Mesenchymal stem cell (in vitro differentiated cells and primary cell): ENCODE results near the gene PDE4A.

Source experiments
- DNase-seq: peaks from one replicate; pipeline ENCODE4 v3.0.0-alpha.2; 2013
- H2AFZ ChIP-seq: one replicate; pipeline ENCODE4 v1.6.1; 2013; ENCODE audit warnings: low read depth, mild to moderate bottlenecking, control low read depth, inconsistent platforms, low read length, moderate library complexity
- H2AK5ac ChIP-seq: 2 replicates; pipeline ENCODE4 v1.6.1; 2013; ENCODE audit warnings: low read length, moderate library complexity, mild to moderate bottlenecking, inconsistent platforms; ENCODE audit not compliant: severe bottlenecking
- H2BK120ac ChIP-seq: one replicate; pipeline ENCODE4 v1.6.1; 2013; ENCODE audit warnings: low read depth, mild to moderate bottlenecking, inconsistent platforms, low read length, moderate library complexity
- H2BK12ac ChIP-seq, 2 experiments: one replicate each; pipeline ENCODE4 v1.6.1; 2013; ENCODE audit warnings: inconsistent platforms in 2 of 2, low read length in 2 of 2, mild to moderate bottlenecking in 2 of 2, moderate library complexity in 2 of 2, control low read depth in 1 of 2
- H2BK15ac ChIP-seq: one replicate; pipeline ENCODE4 v1.6.1; 2013; ENCODE audit warnings: mild to moderate bottlenecking, low read depth, inconsistent platforms; ENCODE audit not compliant: poor library complexity, severe bottlenecking
- H2BK5ac ChIP-seq: 2 replicates; pipeline ENCODE4 v1.6.1; 2013; ENCODE audit warnings: low read depth, mild to moderate bottlenecking, low read length, control low read depth, inconsistent platforms; ENCODE audit not compliant: poor library complexity, severe bottlenecking
- H3K14ac ChIP-seq, 2 experiments: one replicate each; pipeline ENCODE4 v1.6.1; 2013; ENCODE audit warnings: inconsistent platforms in 2 of 2, low read length in 2 of 2, control low read depth in 1 of 2, mild to moderate bottlenecking in 1 of 2, moderate library complexity in 1 of 2
- H3K18ac ChIP-seq, 2 experiments: one replicate each; pipeline ENCODE4 v1.6.1; 2013; ENCODE audit warnings: inconsistent platforms in 2 of 2, low read length in 2 of 2, control low read depth in 1 of 2, low read depth in 1 of 2, mild to moderate bottlenecking in 1 of 2
- H3K23ac ChIP-seq, 2 experiments: one replicate each; pipeline ENCODE4 v1.6.1; 2013; ENCODE audit warnings: inconsistent platforms in 2 of 2, low read length in 2 of 2, mild to moderate bottlenecking in 2 of 2, moderate library complexity in 2 of 2, control low read depth in 1 of 2
- H3K27ac ChIP-seq: 2 replicates; pipeline ENCODE4 v1.5.1; 2013; ENCODE audit warnings: mild to moderate bottlenecking, moderate library complexity, low read length, control low read depth, inconsistent platforms; ENCODE audit not compliant: poor library complexity, severe bottlenecking
- H3K27me3 ChIP-seq, 2 experiments: 2 replicates each; pipeline versions ENCODE4 v1.6.1 to v1.7.0; 2013; ENCODE audit warnings: low read length in 2 of 2, mild to moderate bottlenecking in 2 of 2, moderate library complexity in 2 of 2, control low read depth in 1 of 2, inconsistent platforms in 1 of 2; ENCODE audit not compliant: control insufficient read depth in 1 of 2, insufficient read depth in 1 of 2
- H3K36me3 ChIP-seq, 2 experiments: 2 replicates each; pipeline versions ENCODE4 v1.6.1 to v1.7.0; 2013; ENCODE audit warnings: low read length in 2 of 2, control low read depth in 1 of 2, inconsistent platforms in 1 of 2, low read depth in 1 of 2, mild to moderate bottlenecking in 1 of 2; ENCODE audit not compliant: insufficient read depth in 2 of 2, control insufficient read depth in 1 of 2
- H3K4ac ChIP-seq, 2 experiments: one replicate each; pipeline ENCODE4 v1.6.1; 2013; ENCODE audit warnings: inconsistent platforms in 2 of 2, low read length in 2 of 2, mild to moderate bottlenecking in 2 of 2, moderate library complexity in 2 of 2, control low read depth in 1 of 2, low read depth in 1 of 2
- H3K4me1 ChIP-seq: 2 replicates; pipeline ENCODE4 v1.6.1; 2013; ENCODE audit warnings: low read depth, low read length, control low read depth; ENCODE audit not compliant: control insufficient read depth, insufficient read depth
- H3K4me2 ChIP-seq: 2 replicates; pipeline ENCODE4 v1.6.1; 2013; ENCODE audit warnings: low read length, mild to moderate bottlenecking, inconsistent platforms; ENCODE audit not compliant: poor library complexity, severe bottlenecking
- H3K4me3 ChIP-seq, 2 experiments: 2 replicates each; pipeline versions ENCODE4 v1.5.1 to v1.7.0; 2013; ENCODE audit warnings: low read length in 2 of 2, mild to moderate bottlenecking in 2 of 2, control low read depth in 1 of 2, low read depth in 1 of 2; ENCODE audit not compliant: insufficient read depth in 1 of 2
- H3K79me1 ChIP-seq: replicated peaks from 2 replicates; pipeline ENCODE4 v1.6.1; 2013; ENCODE audit warnings: mild to moderate bottlenecking, control low read depth, low read length, inconsistent platforms; ENCODE audit not compliant: poor library complexity, severe bottlenecking
- H3K9ac ChIP-seq: 2 replicates; pipeline ENCODE4 v1.7.0; 2013; ENCODE audit warnings: mild to moderate bottlenecking, low read length, moderate library complexity
- H3K9me3 ChIP-seq: 2 replicates; pipeline ENCODE4 v1.7.0; 2013; ENCODE audit warnings: mild to moderate bottlenecking, low read length; ENCODE audit not compliant: control insufficient read depth
- H4K8ac ChIP-seq: one replicate; pipeline ENCODE4 v1.6.1; 2013; ENCODE audit warnings: inconsistent platforms, mild to moderate bottlenecking, low read length, moderate library complexity
- H4K91ac ChIP-seq: one replicate; pipeline ENCODE4 v1.6.1; 2013; ENCODE audit warnings: mild to moderate bottlenecking, low read length, inconsistent platforms
- WGBS: methylation state at CpG from one replicate; pipeline ENCODE4 v1.1.7; 2013; ENCODE audit warnings: mixed read lengths; 5-methylcytosine and 5-hydroxymethylcytosine counted together

Gene PDE4A

DNA sequence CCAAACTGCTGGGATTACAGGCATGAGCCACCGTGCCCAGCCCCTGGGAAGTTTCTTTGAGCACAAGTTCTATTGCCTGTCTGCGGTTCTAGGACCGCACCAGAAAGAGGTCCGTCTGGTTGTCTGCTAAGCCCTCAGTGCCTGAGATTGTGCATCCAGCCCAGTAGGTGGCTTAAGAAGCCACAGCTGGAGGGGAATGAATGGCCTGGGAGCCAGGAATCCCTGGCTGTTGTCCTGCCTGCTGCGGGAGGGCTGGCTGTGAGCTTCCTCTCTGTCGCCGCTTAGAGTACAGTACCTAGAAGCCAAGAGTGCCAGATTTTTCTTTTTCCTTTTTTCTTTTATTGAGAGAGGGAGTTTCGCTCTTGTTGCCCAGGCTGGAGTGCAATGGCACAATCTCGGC lies 35.8 kb upstream of the PDE4A start:
- no peak overlapping the region for H2BK5ac ChIP-seq
- H3K14ac ChIP-seq: no peak overlapping the region
- 85% methylated on average over 9 of the region's 9 CpGs for WGBS
- no peak overlapping the region for H2AK5ac ChIP-seq
- peaks cover 6% of the 10 kb centered on the region for H3K79me1 ChIP-seq
- H4K8ac ChIP-seq: peak overlapping the region; percentile 7
- H2BK15ac ChIP-seq: no peak overlapping the region
- H3K27ac ChIP-seq: no peak overlapping the region
- no peak for DNase-seq
- no peak overlapping the region for H2AFZ ChIP-seq
- no peak overlapping the region for H4K91ac ChIP-seq
- H3K9me3 ChIP-seq: no peaks in the 10 kb centered on the region
- H3K23ac ChIP-seq: no peak overlapping the region
- H3K9ac ChIP-seq: no peak overlapping the region
- H2BK120ac ChIP-seq: no peak overlapping the region
- peaks cover 9% of the 10 kb centered on the region for H3K4me1 ChIP-seq
- no peak overlapping the region for H2BK12ac ChIP-seq
- no peak overlapping the region for H3K18ac ChIP-seq
- no peak overlapping the region for H3K4me3 ChIP-seq
- no peak overlapping the region for H3K4me2 ChIP-seq
- H3K27me3 ChIP-seq: no peaks in the 10 kb centered on the region
- peaks cover 0 to 3% of the 10 kb centered on the region in 2 experiments for H3K36me3 ChIP-seq
- H3K4ac ChIP-seq: no peak overlapping the region

DNA sequence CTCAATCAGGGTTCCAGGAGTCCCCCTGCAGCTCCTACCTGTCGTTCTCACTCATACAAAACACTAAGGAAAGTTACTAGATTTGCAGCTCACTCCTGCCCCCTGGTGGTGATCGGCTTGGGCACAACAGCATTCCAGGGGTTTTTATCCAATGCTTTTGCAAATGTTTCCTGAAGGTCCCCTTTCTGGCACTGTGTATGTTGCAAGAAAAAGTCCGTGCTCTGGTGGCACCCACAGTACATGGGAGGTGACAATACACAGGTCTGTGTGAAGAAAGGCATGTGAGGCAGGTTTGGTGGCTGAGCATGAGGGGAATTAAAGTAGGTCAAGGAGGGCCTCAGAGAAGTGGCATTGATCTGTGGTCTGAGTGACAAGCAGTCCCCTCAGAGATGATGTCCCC lies 31.4 kb upstream of the PDE4A start:
- no peak overlapping the region for H2BK15ac ChIP-seq
- H3K9ac ChIP-seq: peak overlapping the region; percentile 36
- H3K36me3 ChIP-seq: peaks cover 31 to 44% of the 10 kb centered on the region in 2 experiments
- no peaks in the 10 kb centered on the region for H3K9me3 ChIP-seq
- H3K79me1 ChIP-seq: peaks cover 5% of the 10 kb centered on the region
- H2AK5ac ChIP-seq: no peak overlapping the region
- H2BK5ac ChIP-seq: no peak overlapping the region
- H3K4me1 ChIP-seq: peaks cover 3% of the 10 kb centered on the region
- H4K91ac ChIP-seq: no peak overlapping the region
- peak overlapping the region in 1 of 2 experiments; percentile 59 for H2BK12ac ChIP-seq
- no peak overlapping the region for H4K8ac ChIP-seq
- H3K27me3 ChIP-seq: no peaks in the 10 kb centered on the region
- no peak overlapping the region for H3K23ac ChIP-seq
- H2BK120ac ChIP-seq: no peak overlapping the region
- H3K4me2 ChIP-seq: no peak overlapping the region
- DNase-seq: peak; percentile 81
- no peak overlapping the region for H3K4me3 ChIP-seq
- H2AFZ ChIP-seq: no peak overlapping the region
- no peak overlapping the region for H3K27ac ChIP-seq
- WGBS: 2% methylated on average over 3 of the region's 3 CpGs
- H3K4ac ChIP-seq: no peak overlapping the region
- H3K14ac ChIP-seq: no peak overlapping the region
- no peak overlapping the region for H3K18ac ChIP-seq

DNA sequence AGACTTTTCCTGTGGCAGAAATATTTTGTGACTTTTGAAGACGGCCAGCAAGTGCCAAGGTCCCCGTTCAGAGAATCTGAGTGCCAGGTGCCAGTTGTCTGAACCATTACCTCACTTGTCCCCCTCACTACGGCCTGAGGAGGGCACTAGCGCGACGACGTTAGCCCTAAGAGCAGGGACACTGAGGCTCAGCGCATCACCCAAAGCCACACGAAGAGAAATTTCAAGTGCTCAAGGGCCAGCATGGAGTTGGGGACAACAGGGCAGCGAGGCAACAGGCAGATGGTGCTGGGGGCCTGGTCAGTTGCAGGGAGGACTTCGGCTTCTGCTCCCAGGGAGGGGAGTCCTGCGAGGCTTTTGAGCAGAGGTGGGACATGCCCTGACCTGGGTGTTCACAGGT lies 30.5 kb upstream of the PDE4A start:
- no peaks in the 10 kb centered on the region for H3K27me3 ChIP-seq
- peaks cover 5% of the 10 kb centered on the region for H3K79me1 ChIP-seq
- H3K4me3 ChIP-seq: no peak overlapping the region
- H3K4me2 ChIP-seq: no peak overlapping the region
- no peak overlapping the region for H2AK5ac ChIP-seq
- no peak overlapping the region for H3K4ac ChIP-seq
- H2AFZ ChIP-seq: no peak overlapping the region
- H2BK15ac ChIP-seq: no peak overlapping the region
- no peak overlapping the region for H4K8ac ChIP-seq
- H3K14ac ChIP-seq: no peak overlapping the region
- H3K4me1 ChIP-seq: no peaks in the 10 kb centered on the region
- no peak overlapping the region for H4K91ac ChIP-seq
- H3K9me3 ChIP-seq: no peaks in the 10 kb centered on the region
- H3K36me3 ChIP-seq: peaks cover 39 to 53% of the 10 kb centered on the region in 2 experiments
- H3K18ac ChIP-seq: no peak overlapping the region
- DNase-seq: no peak
- H3K23ac ChIP-seq: no peak overlapping the region
- H2BK120ac ChIP-seq: no peak overlapping the region
- H3K27ac ChIP-seq: no peak overlapping the region
- H3K9ac ChIP-seq: no peak overlapping the region
- 75% methylated on average over 12 of the region's 12 CpGs for WGBS
- H2BK12ac ChIP-seq: no peak overlapping the region
- no peak overlapping the region for H2BK5ac ChIP-seq

DNA sequence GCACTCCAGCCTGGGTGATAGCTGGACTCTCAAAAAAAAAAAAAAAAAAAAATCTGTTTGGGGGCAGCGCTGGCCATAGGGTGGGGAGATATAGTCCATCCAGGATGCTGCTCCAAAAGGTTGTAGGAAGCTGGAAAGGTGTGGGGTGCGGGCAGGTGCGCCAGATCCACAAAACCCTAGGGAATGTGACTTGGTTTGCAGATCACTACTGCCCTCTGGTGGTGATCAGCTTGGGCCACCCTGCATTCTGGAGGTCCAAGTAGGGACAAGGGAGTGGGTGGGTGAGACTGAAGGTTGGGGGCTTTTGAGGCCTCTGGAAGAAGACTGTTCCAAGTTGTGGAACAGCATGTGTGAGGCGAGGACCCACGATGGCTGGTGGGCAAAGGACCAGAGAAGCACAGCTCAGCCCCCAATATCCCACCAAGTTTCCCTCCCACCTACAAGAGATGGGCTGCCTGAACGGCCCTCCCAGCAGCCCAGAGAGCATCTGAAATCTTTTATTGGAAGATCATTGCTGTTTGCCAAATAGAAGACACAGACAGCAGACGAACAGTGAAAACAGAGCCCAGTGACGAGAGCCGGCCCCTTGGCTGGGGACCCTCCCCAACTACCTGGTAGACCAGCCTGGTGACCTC lies 29.6 kb upstream of the PDE4A start:
- Histone ChIP-seq H3K9me3 (no peaks in the 10 kb centered on the region), H3K79me1 (peaks cover 10% of the 10 kb centered on the region), H2BK12ac (no peak overlapping the region), H3K27ac (no peak overlapping the region), H3K4ac (no peak overlapping the region), H3K4me2 (no peak overlapping the region), H4K8ac (no peak overlapping the region), H2BK15ac (no peak overlapping the region), H4K91ac (no peak overlapping the region), H3K9ac (no peak overlapping the region), H2BK120ac (no peak overlapping the region), H3K27me3 (no peaks in the 10 kb centered on the region), H2AFZ (no peak overlapping the region), H3K23ac (no peak overlapping the region), H2BK5ac (no peak overlapping the region), H3K4me1 (no peaks in the 10 kb centered on the region), H2AK5ac (no peak overlapping the region), H3K14ac (no peak overlapping the region), H3K36me3 (peaks cover 45 to 62% of the 10 kb centered on the region in 2 experiments), H3K18ac (no peak overlapping the region), H3K4me3 (no peak overlapping the region)
- 62% methylated on average over 9 of the region's 9 CpGs for WGBS
- peak; percentile 73 for DNase-seq
